Activated CD8-positive, alpha-beta memory T cell treated with anti-CD3 and anti-CD28 coated beads, Interleukin-2, amount 50 U/mL, for 1 hour (primary cell): ENCODE results near the gene C5orf15.
"Not testable (repeated sequence)": the region's sequence is repeated elsewhere in the genome, so short reads cannot be mapped to it uniquely, and the experiment has no call there.

Experiments used
- DNase-seq: peaks from one replicate; pipeline ENCODE4 v3.0.0-alpha.2; 2020; ENCODE audit errors: extremely low read depth

Gene C5orf15

DNA sequence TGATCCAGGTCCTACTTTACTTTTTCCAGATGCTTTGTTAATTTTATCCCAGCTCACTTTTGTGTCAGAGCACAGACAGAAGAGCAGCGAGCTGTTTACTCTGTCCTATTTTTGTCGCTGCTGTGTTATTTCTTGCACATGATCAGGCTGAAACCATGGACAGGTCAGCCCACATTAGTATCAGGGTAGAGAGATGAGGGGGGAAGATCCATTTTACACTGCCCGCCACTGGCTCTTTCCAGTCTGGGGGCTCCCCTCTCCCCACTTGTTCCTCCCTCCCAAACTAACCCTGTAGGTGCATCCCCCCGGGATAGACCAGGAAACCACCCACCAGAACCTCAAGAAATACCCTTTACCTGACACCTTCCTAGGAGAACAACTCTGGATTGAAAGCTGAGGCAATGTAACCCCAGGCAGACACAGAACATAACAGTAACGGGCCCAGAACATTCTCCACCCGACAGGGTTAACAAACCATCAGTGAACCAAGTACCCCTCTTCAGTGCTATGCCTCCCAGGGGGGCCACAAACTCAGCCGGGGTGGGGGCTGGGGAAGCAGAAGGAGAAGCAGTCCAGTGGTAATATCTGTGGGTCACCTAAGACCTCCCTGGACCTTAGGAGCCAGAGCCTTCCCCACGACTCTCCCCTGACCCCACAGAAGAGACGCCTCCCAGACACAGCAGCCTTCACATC is 26.0 kb upstream of the C5orf15 start:
- no peak for DNase-seq

DNA sequence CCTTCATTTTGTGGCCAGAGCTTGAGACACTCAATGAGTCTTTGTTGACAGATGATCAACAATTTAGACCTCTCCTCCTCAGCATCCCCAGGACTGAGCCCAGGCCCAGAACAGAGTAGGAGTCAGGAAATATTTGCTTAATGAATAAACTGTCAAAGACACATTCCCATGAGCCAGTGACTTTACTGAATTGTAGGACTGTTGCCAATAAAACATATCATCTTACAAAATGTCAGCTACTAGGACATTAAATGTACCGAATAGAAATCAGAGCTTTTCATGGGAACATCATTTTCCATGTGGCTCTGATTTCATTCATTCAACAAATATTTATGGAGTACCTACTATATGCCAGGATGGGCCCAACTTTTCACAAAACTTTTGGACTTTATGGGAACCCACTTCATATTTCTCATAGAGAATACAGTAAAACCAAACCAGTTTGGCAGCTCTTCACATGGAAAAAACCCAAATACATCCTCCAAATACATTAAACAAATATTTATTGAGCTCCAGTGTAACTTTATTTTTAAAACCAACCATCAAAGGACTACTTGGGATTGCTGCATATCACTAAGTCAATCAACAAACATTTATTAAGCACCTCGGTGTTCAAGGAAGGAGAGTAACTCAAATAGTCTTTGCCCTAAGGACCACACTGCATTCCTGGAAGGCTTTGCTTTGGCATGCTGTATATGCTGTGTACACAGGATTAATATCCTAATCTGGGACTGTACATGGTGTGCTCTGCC is 24.9 kb upstream of the C5orf15 start:
- DNase-seq = no peak

DNA sequence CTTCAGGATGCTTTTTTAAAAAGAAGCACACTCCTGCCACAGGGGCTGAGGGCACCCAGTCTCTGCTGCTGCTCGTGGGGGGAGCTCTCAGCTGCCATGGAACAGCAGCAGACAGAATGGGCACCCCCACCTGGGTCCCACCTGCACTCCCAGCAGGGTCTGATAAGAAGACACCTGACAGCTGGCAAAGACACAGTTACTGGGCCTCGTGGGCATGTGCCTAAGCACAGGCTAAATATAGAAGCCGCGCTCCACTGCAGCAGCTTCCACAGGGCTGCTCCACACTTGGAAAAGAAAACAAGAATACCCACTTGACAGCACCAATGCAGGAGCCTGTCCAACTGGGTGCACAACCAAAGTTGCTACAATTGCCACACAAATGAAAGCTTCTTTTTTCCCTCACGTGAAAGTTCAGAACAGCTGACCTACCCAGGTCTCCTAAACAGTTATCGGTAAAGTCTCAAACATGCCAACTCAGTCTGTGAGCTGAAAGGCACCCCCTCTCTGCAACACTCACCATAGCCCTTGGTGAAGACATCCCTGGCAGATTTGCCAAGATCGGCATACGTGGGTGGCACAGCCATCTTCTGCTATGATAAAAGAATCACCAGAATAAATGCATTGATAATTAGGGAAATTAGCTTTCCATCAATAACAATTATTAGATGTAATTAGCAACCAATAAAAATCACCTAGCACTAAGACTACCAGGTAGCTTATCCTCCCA is 24.2 kb upstream of the C5orf15 start:
- DNase-seq = no peak

DNA sequence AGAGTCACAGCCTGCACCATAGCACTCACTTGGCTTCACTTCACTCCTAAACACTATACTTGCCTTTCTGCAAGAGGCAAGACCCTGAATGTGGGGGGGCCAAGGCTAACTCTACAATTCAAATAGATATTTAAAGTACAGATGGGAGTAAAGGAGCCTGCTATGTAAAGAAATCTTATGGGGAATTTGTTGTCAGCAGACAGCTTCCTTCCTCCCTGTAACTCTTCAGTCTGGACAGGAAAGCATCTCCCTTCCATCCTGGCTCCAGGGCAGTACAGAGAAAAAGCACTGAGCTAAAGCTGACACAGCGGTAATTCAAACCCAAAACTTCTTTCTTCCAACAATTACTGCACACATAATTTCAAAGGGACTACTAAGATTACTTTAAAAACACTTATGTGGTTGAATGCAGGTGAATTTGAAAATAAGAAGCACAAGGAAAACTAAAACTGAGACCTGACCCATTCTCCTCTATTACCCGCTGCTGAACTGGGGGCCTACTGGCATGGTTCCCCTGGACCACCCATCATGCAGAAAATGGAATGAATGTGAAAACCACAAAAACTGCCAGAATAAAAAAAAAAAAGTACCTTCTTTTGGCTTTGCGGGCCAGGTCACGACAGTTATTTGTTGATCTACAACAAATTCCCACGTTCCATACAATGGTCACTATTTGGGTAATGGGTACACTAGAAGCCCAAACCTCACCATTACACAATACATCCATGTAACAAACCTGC is 22.9 kb upstream of the C5orf15 start:
- no peak for DNase-seq

DNA sequence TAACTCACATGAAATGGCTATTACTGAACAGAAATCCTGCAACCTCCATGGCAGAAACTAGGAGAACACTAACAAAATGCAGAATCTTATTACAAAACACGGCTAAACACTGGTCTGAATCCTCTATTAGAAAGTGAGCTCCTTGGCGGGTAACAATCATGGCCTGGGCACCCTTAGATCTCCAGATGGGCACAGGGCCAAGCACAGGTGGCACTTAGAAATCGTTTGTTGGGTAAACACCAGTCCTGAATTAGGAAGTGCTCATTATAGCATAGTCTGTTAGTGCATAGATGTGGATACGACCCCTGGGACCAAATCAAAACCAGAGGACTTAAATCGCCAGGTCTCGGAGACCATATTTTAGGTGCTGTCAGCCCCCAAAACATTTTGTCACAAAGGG is 22.0 kb upstream of the C5orf15 start:
- no peak for DNase-seq

DNA sequence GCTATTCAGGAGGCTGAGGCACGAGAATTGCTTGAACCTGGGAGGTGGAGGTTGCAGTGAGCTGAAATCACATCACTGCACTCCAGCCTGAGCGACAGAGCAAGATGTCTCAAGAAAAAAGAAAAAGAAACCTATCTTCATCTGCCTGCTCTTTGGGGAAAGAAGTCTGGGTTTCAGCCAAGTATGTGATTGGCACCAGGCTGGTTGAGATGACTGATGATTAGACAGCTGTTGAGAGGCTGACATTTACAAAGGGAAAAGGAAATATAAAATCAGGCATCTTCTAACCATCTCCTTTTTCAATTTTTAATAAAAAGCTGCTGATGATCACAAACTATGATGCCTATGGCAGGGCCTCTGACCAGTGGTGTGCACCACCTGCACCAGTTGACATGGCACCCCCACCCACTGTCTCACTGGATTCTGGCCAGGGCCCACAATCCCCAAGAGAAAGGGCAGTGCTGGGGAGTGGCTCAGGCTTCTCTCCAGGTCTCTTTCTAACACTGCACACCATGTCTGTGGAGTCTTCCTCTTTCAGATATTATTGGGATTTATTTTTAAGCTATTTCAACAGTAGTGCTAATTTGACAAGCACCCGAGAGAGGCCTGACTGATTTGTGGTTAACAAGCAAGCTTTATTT is 17.2 kb upstream of the C5orf15 start:
- DNase-seq = no peak

DNA sequence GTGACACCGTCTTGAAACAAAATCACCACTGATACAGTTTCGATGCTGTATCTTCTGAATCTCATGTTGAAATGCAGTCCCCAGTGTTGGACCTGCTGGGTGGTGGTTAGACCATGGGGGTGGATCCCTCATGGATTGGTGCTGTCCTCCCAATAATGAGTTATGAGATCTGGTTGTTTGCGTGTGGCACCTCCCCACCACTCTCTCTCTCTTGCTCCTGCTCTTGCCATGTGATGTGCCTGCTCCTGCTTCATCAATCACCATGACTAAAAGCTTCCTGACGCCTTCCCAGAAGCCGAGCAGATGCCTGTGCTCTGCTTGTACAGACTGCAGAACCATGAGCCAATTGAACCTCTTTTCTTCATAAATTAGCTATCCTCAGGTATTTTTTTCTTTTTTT is 15.2 kb upstream of the C5orf15 start:
- no peak for DNase-seq

DNA sequence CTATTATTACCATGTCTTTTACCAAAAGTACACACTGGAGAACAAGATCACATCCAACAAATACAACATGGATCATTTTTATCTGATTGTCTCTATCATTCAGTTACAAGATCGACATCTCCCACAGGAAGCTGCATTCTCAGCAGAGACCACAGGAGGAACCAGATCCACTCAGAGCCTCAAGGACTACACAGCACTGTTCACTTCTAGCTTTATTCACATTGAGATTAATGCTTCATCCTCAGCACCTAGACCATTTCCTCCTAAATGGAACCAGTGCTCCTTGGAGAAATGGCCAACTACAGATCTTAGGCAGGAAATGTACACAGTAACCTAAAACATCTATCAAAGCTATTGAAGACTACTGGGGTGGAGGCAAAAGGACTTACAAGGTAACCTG is 13.3 kb upstream of the C5orf15 start:
- DNase-seq = no peak

DNA sequence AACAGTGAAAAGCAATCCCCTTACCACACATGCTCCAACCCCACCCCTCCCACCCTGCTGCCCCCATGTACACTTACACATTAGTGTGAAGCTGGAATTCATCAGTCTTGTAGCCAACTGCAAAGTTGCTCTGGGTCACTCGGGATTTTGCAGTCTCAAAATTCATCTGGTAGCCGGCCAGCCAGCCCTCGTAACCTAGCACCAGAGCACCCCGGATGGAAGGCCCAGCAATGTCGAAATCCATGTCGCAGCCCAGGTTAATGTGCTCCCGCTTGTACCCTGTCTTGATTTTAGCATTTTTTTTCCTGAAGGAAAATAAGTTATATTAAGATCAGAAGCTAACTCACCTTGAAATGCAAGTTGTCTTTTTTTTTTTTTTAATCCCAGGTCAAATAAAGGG is 12.2 kb upstream of the C5orf15 start:
- no peak for DNase-seq

DNA sequence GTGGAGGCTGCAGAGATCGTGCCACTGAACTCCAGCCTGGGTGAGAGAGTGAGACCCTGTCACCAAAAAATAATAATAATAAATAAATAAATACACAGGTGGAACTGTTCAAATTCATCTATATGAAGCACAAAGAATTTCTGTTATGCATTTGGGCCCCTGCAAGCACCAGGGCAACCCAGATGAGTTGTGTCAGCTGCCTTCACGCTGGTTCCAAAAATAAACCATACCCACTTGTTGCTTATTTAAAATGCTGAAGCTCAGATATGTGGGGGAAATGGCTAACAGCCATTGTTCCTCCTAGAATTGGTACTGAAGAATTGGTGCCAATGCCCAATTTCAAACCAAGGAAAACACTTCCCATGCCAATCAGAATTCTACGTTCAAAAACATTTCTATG is 10.5 kb upstream of the C5orf15 start:
- no peak for DNase-seq

DNA sequence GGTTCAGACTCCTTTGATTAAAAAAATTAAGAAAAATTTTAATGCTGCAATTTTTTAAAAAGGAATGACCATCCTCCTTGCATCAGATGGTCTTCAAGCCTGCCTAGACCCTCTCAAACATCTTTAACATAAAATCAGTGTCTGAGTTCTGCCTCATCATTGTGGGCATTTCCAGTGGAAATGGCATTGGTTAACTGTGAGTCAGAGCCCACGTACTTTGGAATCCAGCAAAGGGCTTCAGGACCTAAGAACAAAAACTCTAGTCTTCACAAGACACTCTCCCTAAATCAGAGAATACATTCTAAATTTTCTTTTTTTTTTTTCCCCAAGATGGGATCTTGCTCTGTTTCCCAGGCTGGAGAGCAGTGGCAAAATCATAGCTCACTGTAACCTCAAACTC is 9.4 kb upstream of the C5orf15 start:
- DNase-seq = no peak

DNA sequence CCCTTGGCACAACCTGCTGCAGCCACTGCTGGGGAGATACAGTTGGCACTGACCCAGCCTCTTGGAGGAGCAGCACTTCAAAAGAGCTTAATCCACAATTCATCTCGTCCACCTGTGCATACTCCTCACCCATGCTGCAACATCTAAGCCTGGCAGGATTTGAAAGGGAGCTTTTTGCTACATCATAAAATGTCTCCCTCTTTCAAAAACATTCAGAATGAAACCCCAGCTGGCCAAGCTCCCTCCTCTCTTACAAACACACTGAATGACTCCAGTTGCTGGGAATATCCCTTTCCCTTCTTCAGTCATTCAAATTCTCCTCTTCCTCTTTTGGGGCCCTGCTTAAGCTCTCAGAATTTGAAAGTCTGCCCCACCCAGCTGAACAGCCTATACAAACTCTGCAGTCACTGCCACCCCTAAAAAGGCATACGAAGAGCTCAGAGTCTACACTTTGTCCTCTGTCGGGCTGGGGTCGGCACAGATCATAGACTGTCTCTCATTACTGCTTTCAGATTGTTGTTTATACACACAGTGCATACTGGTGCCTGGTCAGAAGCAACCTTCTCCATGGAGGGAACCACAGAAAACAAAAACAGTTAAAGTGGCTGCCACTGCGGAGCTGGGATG is 8.8 kb upstream of the C5orf15 start:
- no peak for DNase-seq

DNA sequence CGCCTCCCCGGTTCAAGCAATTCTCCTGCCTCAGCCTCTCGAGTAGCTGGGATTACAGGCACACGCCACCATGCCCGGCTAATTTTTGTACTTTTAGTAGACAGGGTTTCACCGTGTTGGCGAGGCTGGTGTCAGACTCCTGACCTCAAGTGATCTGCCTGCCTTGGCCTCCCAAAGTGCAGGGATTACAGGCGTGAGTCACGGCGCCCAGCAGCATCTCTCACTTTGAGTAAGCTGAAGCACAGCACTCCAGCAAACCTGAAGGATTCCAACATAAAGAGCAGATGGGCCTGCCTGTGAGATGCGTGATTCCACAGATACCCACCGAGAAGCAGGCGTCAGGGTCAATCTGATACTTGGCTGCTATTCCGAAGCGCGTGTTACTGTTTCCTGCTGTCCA is 7.1 kb upstream of the C5orf15 start:
- DNase-seq = not testable (repeated sequence)

DNA sequence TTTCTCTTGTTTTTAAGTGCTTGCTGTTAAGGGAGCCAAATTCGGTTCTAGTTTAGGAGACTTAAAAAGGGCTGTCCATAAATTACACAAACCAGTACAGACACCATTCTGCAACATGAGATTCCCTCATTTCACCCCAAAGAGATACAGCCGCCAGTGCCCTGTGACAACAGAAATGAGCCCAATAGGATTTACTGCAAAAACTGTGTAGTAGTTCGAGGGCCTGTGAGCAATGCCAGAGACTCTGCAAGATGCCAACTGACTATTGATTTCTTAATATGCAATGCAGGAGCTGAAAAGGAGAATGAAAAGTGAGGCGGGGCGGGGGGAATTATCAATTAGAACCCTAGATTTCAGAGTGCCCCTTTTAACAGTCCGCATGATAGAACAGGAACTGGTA is 5.7 kb upstream of the C5orf15 start:
- DNase-seq = no peak

DNA sequence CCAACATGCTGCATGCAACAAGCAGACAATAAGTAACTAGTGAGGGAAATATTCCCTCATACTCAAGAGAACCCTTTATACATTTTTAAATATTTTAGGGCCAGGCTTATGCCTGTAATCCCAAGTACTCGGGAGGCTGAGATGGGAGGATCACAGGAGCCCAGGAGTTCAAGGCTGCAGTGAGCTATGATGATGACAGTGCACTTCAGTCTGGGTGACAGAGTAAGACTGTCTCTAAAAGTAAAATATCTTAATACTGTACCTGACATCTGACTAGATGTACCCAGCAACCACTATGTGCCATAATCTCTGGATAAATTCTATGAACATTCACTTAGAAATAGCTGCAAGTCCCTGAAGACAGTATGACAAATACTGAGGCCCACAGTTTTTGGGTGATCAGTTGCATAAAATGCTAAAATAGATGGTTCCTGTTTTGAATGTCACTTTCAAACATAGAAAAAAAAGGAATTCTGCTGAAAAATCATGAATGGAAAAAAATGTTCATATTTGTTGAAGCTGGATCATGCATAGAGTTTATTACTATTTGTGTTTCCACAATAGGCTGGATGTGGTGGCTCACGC is 2.0 kb upstream of the C5orf15 start:
- no peak for DNase-seq

DNA sequence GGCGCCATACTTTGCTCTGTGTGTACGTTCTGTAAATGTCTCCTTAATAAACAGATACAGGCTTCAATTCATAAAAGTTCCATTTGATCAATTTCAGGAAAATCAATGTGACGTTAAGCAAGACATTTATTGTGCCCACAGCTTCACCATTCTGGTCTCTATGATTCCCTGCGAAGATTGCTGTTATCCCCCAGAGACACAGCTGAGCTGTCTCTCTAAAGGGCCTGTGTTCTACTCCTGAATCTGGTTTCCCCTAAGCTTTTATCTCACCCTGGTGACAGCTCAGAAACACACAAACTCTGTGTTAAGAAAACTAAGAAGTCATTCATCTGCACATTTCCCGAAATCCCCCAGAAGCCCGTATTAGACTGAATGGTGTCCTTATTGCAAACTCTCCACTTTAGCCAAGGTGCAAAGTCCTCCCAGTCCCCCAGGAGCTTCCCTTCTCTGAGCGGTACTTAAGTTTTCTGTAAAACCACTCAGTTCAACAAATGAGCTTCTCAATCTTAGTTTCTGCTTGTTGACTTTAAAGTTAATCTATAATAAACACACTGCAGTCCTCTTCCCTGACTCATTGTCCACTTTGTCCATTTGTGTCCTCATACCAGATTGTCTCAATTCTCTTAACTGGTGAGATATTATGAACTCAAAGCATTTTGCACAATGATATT is 1.4 kb upstream of the C5orf15 start:
- no peak for DNase-seq

DNA sequence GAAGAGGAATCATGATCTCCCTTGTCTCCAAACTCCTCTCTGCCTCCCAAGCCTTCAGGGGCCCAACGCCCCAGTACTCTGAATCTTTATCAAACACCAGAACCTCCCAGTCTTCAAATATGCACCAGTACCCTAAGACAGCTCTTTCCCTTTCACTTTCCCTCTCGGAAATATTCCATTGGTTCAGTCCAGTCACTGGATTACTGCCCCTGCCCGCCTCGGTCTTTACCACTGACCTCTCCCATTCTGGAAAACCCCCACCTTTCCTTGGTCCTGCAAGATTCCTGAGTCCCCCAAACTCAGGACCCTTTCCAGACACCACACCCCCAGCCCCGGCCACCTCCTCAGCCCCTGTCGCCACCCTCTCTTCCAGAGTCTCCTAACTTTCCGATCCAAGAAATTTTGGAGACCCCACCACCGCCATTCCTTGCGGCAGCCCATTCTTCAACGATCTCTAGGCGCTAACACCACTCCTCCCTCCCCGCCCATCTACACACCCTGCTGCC is 674 bp downstream of the C5orf15 start:
- DNase-seq = no peak

DNA sequence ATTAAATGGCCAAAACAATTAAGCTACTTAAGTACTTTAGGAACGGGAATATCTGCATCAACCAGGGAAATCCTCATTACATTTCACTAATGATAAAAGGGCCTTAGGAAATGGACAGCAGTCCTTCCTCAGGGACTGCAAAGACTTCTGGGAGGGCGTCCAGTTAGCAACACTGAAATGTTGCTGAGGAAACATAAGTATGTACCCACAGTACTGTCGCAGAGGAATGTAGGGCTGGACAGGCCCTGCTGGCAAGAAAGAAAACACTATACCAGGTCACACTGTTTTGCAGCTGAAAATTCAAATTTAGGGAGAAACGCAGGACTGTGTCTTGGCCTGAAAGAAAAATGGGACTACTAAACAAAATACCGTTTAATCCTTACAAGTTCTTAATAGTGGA is 1.3 kb downstream of the C5orf15 start:
- DNase-seq = no peak

DNA sequence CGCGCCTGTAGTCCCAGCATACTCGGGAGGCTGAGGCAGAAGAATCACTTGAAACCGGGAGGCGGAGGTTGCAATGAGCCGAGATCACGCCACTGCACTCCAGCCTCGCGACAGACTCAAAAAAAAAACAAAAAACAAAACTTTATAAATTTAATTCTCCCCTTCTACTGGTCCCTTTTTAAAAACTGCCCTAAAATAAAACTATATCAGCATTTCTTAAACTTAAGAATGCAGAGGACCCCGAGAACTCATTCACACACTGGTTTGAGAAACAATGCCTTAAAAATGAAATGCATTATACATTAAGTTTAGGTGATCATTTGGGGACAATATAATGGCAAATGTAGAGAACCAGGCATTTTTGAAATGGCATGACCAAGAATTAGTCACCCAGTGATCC is 2.3 kb downstream of the C5orf15 start:
- DNase-seq = no peak

DNA sequence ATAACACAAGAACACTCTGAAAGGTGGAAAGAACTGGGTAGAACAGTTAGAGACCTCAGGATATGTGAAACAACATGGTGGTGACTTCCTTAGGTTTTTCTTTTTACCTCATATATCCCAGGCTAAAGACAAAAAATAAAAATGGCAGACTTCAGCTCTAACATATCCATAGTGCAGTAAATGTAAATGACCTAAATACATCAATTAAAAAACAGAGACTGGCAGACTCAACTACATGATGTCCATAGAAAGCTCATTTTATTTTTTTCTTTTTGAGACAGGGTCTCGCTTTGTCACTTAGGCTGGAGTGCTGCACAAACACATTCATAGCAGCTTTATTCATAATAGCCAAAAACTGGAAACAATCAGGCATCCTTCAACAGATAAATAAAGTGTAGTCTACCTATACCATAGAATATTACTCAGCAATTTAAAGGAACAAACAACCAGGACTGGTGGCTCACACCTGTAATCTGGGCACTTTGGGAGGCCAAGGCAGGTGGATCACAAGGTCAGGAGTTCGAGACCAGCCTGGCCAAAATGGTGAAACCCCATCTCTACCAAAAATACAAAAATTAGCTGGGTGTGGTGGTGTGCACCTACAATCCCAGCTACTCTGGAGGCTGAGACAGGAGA is 4.8 kb downstream of the C5orf15 start:
- DNase-seq = no peak
